Hepatocyte (in vitro differentiated cells): Measurements from ENCODE around the gene ELAVL2.

Experiments
- CTCF ChIP-seq: fragments of 200-600 bp; sonication (generic); IDR thresholded peaks from 2 replicates; pipeline ENCODE4 v1.5.1; 2016; ENCODE audit warnings: antibody characterized with exemption, mild to moderate bottlenecking; ENCODE audit not compliant: poor library complexity
- EZH2 ChIP-seq: fragments of 200-600 bp; sonication (generic); IDR thresholded peaks from 2 replicates; pipeline ENCODE4 v1.6.1; 2016; ENCODE audit warnings: antibody characterized with exemption, mild to moderate bottlenecking, borderline replicate concordance

- no peak for TF ChIP-seq EZH2
- no peak for TF ChIP-seq CTCF
Measured at GRCh38 chr9:23777328-23777727, 48.7 kb downstream of the ELAVL2 start.
